ENCODE data around the gene KIFAP3. TPM values are rescaled to one million over a fixed set of nuclear protein-coding genes. Genes with fewer than 3 reads are reported as not detected.

KIFAP3 gene
- total RNA-seq, 1 experiment from 2014 or later: 2.3 TPM

- ATAC-seq (no peak), DNase-seq (ENCODE audit: low spot score) (no peak)
- CTCF ChIA-PET: no interaction called here
- POLR2A ChIA-PET: no interaction called here
- peak overlapping the region; percentile 14 for H3K4me3 Mint-ChIP-seq
- H3K9me3 Mint-ChIP-seq: no peaks in the 10 kb centered on the region
- no peak for TF ChIP-seq NFYB (CRISPR knock-in tag; conservative IDR thresholded peaks at IDR 0.05; ENCODE audit: low read depth)
- TF ChIP-seq ZNF263 (CRISPR knock-in tag; IDR thresholded peaks at IDR 0.05; ENCODE audit: low read depth): no peak
- TF ChIP-seq, protein P1, sequence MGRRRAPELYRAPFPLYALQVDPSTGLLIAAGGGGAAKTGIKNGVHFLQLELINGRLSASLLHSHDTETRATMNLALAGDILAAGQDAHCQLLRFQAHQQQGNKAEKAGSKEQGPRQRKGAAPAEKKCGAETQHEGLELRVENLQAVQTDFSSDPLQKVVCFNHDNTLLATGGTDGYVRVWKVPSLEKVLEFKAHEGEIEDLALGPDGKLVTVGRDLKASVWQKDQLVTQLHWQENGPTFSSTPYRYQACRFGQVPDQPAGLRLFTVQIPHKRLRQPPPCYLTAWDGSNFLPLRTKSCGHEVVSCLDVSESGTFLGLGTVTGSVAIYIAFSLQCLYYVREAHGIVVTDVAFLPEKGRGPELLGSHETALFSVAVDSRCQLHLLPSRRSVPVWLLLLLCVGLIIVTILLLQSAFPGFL (CRISPR knock-in tag; IDR thresholded peaks at IDR 0.05; ENCODE audit: borderline replicate concordance): no peak
- TF ChIP-seq E2F5 (CRISPR knock-in tag; IDR thresholded peaks at IDR 0.05): no peak
- no peak for TF ChIP-seq AFF4 (CRISPR knock-in tag; IDR thresholded peaks at IDR 0.05; ENCODE audit: borderline replicate concordance)
- no peak for TF ChIP-seq ZNF317 (CRISPR knock-in tag; IDR thresholded peaks at IDR 0.05; ENCODE audit: borderline replicate concordance, low read depth)
- no peak for TF ChIP-seq ZSCAN18 (CRISPR knock-in tag; IDR thresholded peaks at IDR 0.05)
- no peak for TF ChIP-seq ZNF219 (CRISPR knock-in tag; IDR thresholded peaks at IDR 0.05; ENCODE audit: borderline replicate concordance)
- TF ChIP-seq FOXJ3 (CRISPR knock-in tag; IDR thresholded peaks at IDR 0.05; ENCODE audit: borderline replicate concordance): no peak
- TF ChIP-seq, protein P2, sequence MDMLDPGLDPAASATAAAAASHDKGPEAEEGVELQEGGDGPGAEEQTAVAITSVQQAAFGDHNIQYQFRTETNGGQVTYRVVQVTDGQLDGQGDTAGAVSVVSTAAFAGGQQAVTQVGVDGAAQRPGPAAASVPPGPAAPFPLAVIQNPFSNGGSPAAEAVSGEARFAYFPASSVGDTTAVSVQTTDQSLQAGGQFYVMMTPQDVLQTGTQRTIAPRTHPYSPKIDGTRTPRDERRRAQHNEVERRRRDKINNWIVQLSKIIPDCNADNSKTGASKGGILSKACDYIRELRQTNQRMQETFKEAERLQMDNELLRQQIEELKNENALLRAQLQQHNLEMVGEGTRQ (CRISPR knock-in tag; IDR thresholded peaks at IDR 0.05): no peak
- no peak for TF ChIP-seq ATF1 (CRISPR knock-in tag; IDR thresholded peaks at IDR 0.05)
- TF ChIP-seq, protein P3, sequence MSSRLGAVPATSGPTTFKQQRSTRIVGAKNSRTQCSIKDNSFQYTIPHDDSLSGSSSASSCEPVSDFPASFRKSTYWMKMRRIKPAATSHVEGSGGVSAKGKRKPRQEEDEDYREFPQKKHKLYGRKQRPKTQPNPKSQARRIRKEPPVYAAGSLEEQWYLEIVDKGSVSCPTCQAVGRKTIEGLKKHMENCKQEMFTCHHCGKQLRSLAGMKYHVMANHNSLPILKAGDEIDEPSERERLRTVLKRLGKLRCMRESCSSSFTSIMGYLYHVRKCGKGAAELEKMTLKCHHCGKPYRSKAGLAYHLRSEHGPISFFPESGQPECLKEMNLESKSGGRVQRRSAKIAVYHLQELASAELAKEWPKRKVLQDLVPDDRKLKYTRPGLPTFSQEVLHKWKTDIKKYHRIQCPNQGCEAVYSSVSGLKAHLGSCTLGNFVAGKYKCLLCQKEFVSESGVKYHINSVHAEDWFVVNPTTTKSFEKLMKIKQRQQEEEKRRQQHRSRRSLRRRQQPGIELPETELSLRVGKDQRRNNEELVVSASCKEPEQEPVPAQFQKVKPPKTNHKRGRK (CRISPR knock-in tag; IDR thresholded peaks at IDR 0.05; ENCODE audit: borderline replicate concordance): no peak
- no peak for TF ChIP-seq ELF4 (CRISPR knock-in tag; IDR thresholded peaks at IDR 0.05; ENCODE audit: low read depth)
- no peak for TF ChIP-seq CREM (CRISPR knock-in tag; IDR thresholded peaks at IDR 0.05)
- TF ChIP-seq, protein P4, sequence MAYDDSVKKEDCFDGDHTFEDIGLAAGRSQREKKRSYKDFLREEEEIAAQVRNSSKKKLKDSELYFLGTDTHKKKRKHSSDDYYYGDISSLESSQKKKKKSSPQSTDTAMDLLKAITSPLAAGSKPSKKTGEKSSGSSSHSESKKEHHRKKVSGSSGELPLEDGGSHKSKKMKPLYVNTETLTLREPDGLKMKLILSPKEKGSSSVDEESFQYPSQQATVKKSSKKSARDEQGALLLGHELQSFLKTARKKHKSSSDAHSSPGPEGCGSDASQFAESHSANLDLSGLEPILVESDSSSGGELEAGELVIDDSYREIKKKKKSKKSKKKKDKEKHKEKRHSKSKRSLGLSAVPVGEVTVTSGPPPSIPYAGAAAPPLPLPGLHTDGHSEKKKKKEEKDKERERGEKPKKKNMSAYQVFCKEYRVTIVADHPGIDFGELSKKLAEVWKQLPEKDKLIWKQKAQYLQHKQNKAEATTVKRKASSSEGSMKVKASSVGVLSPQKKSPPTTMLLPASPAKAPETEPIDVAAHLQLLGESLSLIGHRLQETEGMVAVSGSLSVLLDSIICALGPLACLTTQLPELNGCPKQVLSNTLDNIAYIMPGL (CRISPR knock-in tag; IDR thresholded peaks at IDR 0.05): no peak
- no peak for TF ChIP-seq ESRRA (CRISPR knock-in tag; IDR thresholded peaks at IDR 0.05; ENCODE audit: borderline replicate concordance)
- TF ChIP-seq NFE2L1 (CRISPR knock-in tag; IDR thresholded peaks at IDR 0.05): no peak
- no peak for TF ChIP-seq TEAD4 (CRISPR knock-in tag; IDR thresholded peaks at IDR 0.05)
- H3K36me3 Mint-ChIP-seq: peaks cover 11% of the 10 kb centered on the region; the same call in 1 of the 2 replicates
- peaks cover 46% of the 10 kb centered on the region for H3K4me1 Mint-ChIP-seq
- no peaks in the 10 kb centered on the region for H3K27me3 Mint-ChIP-seq (ENCODE audit: low read depth)
- peak overlapping the region; percentile 7; the same call in 1 of the 2 replicates for H3K27ac Mint-ChIP-seq
Observed at GRCh38 chr1:169890761-169891538, 183.5 kb downstream of the KIFAP3 start.

All from WTC11 (cell line).